Adipocyte (in vitro differentiated cells): Measurements from ENCODE around the gene RARRES2.

Experiments
- DNase-seq: peaks from one replicate; pipeline ENCODE4 v3.0.0-alpha.2; 2015; ENCODE audit warnings: low read depth
- H3K27me3 ChIP-seq: replicated peaks from 2 replicates; pipeline ENCODE4 v1.7.0; 2013; ENCODE audit warnings: mild to moderate bottlenecking, low read length, moderate library complexity; ENCODE audit not compliant: control insufficient read depth, insufficient read depth
- H3K36me3 ChIP-seq: 2 replicates; pipeline ENCODE4 v1.7.0; 2013; ENCODE audit warnings: low read length, mild to moderate bottlenecking, moderate library complexity; ENCODE audit not compliant: control insufficient read depth, insufficient read depth, severe bottlenecking
- H3K4me1 ChIP-seq: 2 replicates; pipeline ENCODE4 v1.7.0; 2013; ENCODE audit warnings: mild to moderate bottlenecking, low read length, moderate library complexity; ENCODE audit not compliant: control insufficient read depth, insufficient read depth
- H3K4me3 ChIP-seq: 2 replicates; pipeline ENCODE4 v1.7.0; 2013; ENCODE audit warnings: mild to moderate bottlenecking, low read length, moderate library complexity
- H3K9ac ChIP-seq: 2 replicates; pipeline ENCODE4 v1.7.0; 2013; ENCODE audit warnings: mild to moderate bottlenecking, low read length, moderate library complexity
- H3K9me3 ChIP-seq: 2 replicates; pipeline ENCODE4 v1.7.0; 2013; ENCODE audit warnings: mild to moderate bottlenecking, low read length, moderate library complexity; ENCODE audit not compliant: control insufficient read depth

RARRES2 gene

DNA sequence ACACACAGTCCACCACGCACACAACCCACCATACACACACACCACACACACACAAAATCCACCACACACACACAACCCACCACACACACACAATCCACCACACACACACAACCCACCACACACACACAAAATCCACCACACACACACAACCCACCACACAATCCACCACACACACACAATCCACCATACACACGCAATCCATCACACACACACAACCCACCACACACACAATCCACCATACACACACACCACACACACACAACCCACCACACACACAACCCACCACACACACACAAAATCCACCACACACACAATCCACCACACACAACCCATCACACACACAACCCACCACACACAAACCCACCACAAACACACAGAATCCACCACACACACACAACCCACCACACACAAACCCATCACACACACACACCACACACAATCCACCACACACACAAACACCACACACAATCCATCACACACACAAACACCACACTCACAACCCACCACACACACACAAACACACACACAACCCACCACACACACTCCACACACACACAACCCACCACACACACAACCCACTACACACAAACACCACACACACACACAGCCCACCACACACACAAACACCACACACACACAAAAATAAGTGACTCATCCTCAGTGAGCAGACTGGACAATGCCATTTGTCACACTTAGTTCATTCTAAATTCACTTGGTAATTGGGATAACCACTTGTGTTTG, 18.4 kb upstream of the RARRES2 start:
- peaks cover 10% of the 10 kb centered on the region for H3K4me1 ChIP-seq
- DNase-seq: no peak
- H3K9me3 ChIP-seq: no peaks in the 10 kb centered on the region
- no peak overlapping the region for H3K9ac ChIP-seq
- H3K4me3 ChIP-seq: no peak overlapping the region
- H3K36me3 ChIP-seq: no peaks in the 10 kb centered on the region
- no peaks in the 10 kb centered on the region for H3K27me3 ChIP-seq

DNA sequence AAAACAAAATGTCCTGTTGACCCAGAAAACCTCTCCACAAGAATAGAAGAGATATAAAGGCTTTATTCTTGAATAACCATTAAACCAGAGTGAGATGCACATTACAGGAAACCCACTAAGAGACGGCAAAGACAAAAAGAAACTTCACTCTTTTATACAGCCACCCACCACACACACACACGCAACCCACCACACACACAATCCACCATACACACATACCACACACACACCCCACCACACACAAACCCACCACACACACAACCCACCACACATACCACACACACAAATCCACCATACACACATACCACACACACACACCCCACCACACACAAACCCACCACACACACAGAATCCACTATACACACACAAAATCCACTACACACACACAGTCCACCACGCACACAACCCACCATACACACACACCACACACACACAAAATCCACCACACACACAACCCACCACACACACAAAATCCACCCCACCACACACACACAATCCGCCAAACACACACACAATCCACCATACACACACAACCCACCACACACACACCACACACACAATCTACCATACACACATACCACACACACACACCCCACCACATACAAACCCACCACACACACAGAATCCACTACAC, 17.7 kb upstream of the RARRES2 start:
- H3K27me3 ChIP-seq: no peaks in the 10 kb centered on the region
- H3K36me3 ChIP-seq: no peaks in the 10 kb centered on the region
- H3K4me3 ChIP-seq: no peak overlapping the region
- no peak for DNase-seq
- peaks cover 10% of the 10 kb centered on the region for H3K4me1 ChIP-seq
- no peaks in the 10 kb centered on the region for H3K9me3 ChIP-seq
- no peak overlapping the region for H3K9ac ChIP-seq

GRCh38 chr7:150358433-150358832, 17.0 kb upstream of the RARRES2 start:
- H3K4me1 ChIP-seq: peaks cover 10% of the 10 kb centered on the region
- no peaks in the 10 kb centered on the region for H3K9me3 ChIP-seq
- H3K9ac ChIP-seq: no peak overlapping the region
- DNase-seq: no peak
- no peaks in the 10 kb centered on the region for H3K27me3 ChIP-seq
- no peaks in the 10 kb centered on the region for H3K36me3 ChIP-seq
- no peak overlapping the region for H3K4me3 ChIP-seq

GRCh38 chr7:150357771-150358427, 16.5 kb upstream of the RARRES2 start:
- H3K4me3 ChIP-seq: no peak overlapping the region
- no peak for DNase-seq
- H3K36me3 ChIP-seq: no peaks in the 10 kb centered on the region
- H3K9ac ChIP-seq: no peak overlapping the region
- no peaks in the 10 kb centered on the region for H3K27me3 ChIP-seq
- H3K9me3 ChIP-seq: no peaks in the 10 kb centered on the region
- peaks cover 10% of the 10 kb centered on the region for H3K4me1 ChIP-seq

- no peak overlapping the region for H3K9ac ChIP-seq
- no peak overlapping the region for H3K4me3 ChIP-seq
- no peaks in the 10 kb centered on the region for H3K9me3 ChIP-seq
- H3K4me1 ChIP-seq: peaks cover 10% of the 10 kb centered on the region
- no peaks in the 10 kb centered on the region for H3K36me3 ChIP-seq
- H3K27me3 ChIP-seq: no peaks in the 10 kb centered on the region
- DNase-seq: no peak
Measured at GRCh38 chr7:150357270-150357669, 15.8 kb upstream of the RARRES2 start.

- Histone ChIP-seq H3K27me3 (no peaks in the 10 kb centered on the region), H3K9ac (no peak overlapping the region), H3K4me1 (peaks cover 19% of the 10 kb centered on the region), H3K36me3 (no peaks in the 10 kb centered on the region), H3K4me3 (no peak overlapping the region), H3K9me3 (no peaks in the 10 kb centered on the region)
- peak; percentile 79 for DNase-seq
Measured at GRCh38 chr7:150356265-150356897, 15.0 kb upstream of the RARRES2 start.

- H3K9me3 ChIP-seq: no peaks in the 10 kb centered on the region
- DNase-seq: no peak
- H3K4me3 ChIP-seq: no peak overlapping the region
- H3K4me1 ChIP-seq: peaks cover 20% of the 10 kb centered on the region
- no peaks in the 10 kb centered on the region for H3K27me3 ChIP-seq
- H3K36me3 ChIP-seq: no peaks in the 10 kb centered on the region
- H3K9ac ChIP-seq: no peak overlapping the region
Measured at GRCh38 chr7:150355666-150356059, 14.2 kb upstream of the RARRES2 start.

- DNase-seq: peak; percentile 52
- Histone ChIP-seq H3K36me3 (no peaks in the 10 kb centered on the region), H3K4me1 (peaks cover 10% of the 10 kb centered on the region), H3K9ac (no peak overlapping the region), H3K9me3 (peaks cover 5% of the 10 kb centered on the region), H3K4me3 (no peak overlapping the region), H3K27me3 (peaks cover 2% of the 10 kb centered on the region)
Measured at GRCh38 chr7:150351587-150352194, 10.3 kb upstream of the RARRES2 start.

GRCh38 chr7:150346922-150347321, 5.5 kb upstream of the RARRES2 start:
- H3K4me3 ChIP-seq: no peak overlapping the region
- no peaks in the 10 kb centered on the region for H3K36me3 ChIP-seq
- H3K27me3 ChIP-seq: peaks cover 16% of the 10 kb centered on the region
- DNase-seq: no peak
- H3K9ac ChIP-seq: no peak overlapping the region
- H3K9me3 ChIP-seq: peaks cover 27% of the 10 kb centered on the region
- H3K4me1 ChIP-seq: peaks cover 6% of the 10 kb centered on the region

GRCh38 chr7:150345012-150345411, 3.6 kb upstream of the RARRES2 start:
- peaks cover 27% of the 10 kb centered on the region for H3K9me3 ChIP-seq
- H3K9ac ChIP-seq: no peak overlapping the region
- no peak for DNase-seq
- H3K4me3 ChIP-seq: no peak overlapping the region
- peaks cover 18% of the 10 kb centered on the region for H3K27me3 ChIP-seq
- H3K4me1 ChIP-seq: peaks cover 5% of the 10 kb centered on the region
- H3K36me3 ChIP-seq: no peaks in the 10 kb centered on the region

DNA sequence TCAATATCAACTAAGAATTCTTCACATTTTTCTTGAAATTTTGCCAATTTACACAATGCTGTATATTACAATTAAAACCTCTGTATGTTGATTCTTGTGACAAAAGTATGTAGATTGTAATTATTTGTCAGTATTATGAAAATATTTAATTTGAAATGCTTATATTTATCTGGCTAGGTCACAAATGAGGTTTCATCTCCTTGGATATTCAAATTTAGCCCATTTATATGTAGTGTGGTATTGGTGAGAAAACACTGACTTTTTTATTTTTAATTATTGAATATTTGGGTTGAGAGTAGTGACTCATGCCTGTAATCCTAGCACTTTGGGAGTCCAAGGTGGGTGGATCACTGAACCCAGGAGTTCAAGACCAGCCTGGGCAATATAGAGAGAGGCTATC, 2.9 kb upstream of the RARRES2 start:
- Histone ChIP-seq H3K4me3 (no peak overlapping the region), H3K27me3 (peaks cover 25% of the 10 kb centered on the region), H3K9ac (no peak overlapping the region), H3K4me1 (peaks cover 9% of the 10 kb centered on the region), H3K9me3 (peaks cover 27% of the 10 kb centered on the region), H3K36me3 (no peaks in the 10 kb centered on the region)
- DNase-seq: no peak
